ENCODE data around the gene PDE3B.
"Not testable (repeated sequence)": the region's sequence is repeated elsewhere in the genome, so short reads cannot be mapped to it uniquely, and the experiment has no call there.

The PDE3B gene

GRCh38 chr11:14698771-14699170 is 55.2 kb downstream of the PDE3B start:
- Mint-ChIP-seq H3K4me3 (no peak overlapping the region), H3K27ac (no peak overlapping the region), H3K4me1 (no peaks in the 10 kb centered on the region), H3K36me3 (ENCODE audit: low read depth) (peaks cover 11% of the 10 kb centered on the region), H3K9me3 (peaks cover 21% of the 10 kb centered on the region), H3K27me3 (ENCODE audit: low read depth) (no peaks in the 10 kb centered on the region)
- TF ChIP-seq, protein P1, sequence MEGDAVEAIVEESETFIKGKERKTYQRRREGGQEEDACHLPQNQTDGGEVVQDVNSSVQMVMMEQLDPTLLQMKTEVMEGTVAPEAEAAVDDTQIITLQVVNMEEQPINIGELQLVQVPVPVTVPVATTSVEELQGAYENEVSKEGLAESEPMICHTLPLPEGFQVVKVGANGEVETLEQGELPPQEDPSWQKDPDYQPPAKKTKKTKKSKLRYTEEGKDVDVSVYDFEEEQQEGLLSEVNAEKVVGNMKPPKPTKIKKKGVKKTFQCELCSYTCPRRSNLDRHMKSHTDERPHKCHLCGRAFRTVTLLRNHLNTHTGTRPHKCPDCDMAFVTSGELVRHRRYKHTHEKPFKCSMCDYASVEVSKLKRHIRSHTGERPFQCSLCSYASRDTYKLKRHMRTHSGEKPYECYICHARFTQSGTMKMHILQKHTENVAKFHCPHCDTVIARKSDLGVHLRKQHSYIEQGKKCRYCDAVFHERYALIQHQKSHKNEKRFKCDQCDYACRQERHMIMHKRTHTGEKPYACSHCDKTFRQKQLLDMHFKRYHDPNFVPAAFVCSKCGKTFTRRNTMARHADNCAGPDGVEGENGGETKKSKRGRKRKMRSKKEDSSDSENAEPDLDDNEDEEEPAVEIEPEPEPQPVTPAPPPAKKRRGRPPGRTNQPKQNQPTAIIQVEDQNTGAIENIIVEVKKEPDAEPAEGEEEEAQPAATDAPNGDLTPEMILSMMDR (IDR thresholded peaks at IDR 0.05; ENCODE audit: unreplicated experiment in 3 of 3) = no peak

DNA sequence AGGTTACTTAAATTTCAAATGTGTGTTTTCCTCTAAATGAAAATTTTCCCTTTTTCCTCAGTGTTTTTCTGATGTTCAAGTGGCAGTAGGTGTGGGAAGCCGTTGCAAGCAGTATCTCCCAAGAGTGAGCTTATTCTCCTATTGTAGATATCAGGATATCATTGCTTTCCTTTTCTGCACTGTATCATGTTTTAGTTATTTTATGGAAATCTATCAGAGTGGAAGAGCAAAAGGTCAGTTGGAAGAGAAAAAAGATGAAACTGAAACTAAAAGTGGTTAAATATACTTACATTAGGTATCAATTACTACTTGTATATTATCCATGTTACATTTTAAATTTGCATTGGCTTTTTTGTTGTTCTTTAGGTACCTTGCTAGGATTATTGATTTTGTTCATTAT is 57.0 kb downstream of the PDE3B start:
- no peak overlapping the region for H3K27ac Mint-ChIP-seq
- H3K4me1 Mint-ChIP-seq = no peaks in the 10 kb centered on the region
- H3K27me3 Mint-ChIP-seq (ENCODE audit: low read depth) = no peaks in the 10 kb centered on the region
- H3K9me3 Mint-ChIP-seq = peaks cover 25% of the 10 kb centered on the region
- H3K4me3 Mint-ChIP-seq = no peak overlapping the region
- TF ChIP-seq, protein P1 (IDR thresholded peaks at IDR 0.05; ENCODE audit: unreplicated experiment in 3 of 3) = no peak
- H3K36me3 Mint-ChIP-seq (ENCODE audit: low read depth) = peaks cover 12% of the 10 kb centered on the region

GRCh38 chr11:14702760-14703159 is 59.2 kb downstream of the PDE3B start:
- H3K9me3 Mint-ChIP-seq = peaks cover 25% of the 10 kb centered on the region
- no peaks in the 10 kb centered on the region for H3K4me1 Mint-ChIP-seq
- H3K27me3 Mint-ChIP-seq (ENCODE audit: low read depth) = no peaks in the 10 kb centered on the region
- TF ChIP-seq, protein P1 (IDR thresholded peaks at IDR 0.05; ENCODE audit: unreplicated experiment in 3 of 3) = no peak
- no peak overlapping the region for H3K4me3 Mint-ChIP-seq
- peaks cover 8% of the 10 kb centered on the region for H3K36me3 Mint-ChIP-seq (ENCODE audit: low read depth)
- H3K27ac Mint-ChIP-seq = no peak overlapping the region

GRCh38 chr11:14703731-14704130 is 60.1 kb downstream of the PDE3B start:
- TF ChIP-seq, protein P1 (IDR thresholded peaks at IDR 0.05; ENCODE audit: unreplicated experiment in 3 of 3) = no peak
- Mint-ChIP-seq H3K9me3 (peaks cover 30% of the 10 kb centered on the region), H3K4me3 (no peak overlapping the region), H3K27me3 (ENCODE audit: low read depth) (no peaks in the 10 kb centered on the region), H3K27ac (no peak overlapping the region), H3K36me3 (ENCODE audit: low read depth) (peaks cover 8% of the 10 kb centered on the region), H3K4me1 (no peaks in the 10 kb centered on the region)

GRCh38 chr11:14705067-14705466 is 61.5 kb downstream of the PDE3B start:
- Mint-ChIP-seq H3K4me1 (no peaks in the 10 kb centered on the region), H3K27ac (no peak overlapping the region), H3K9me3 (peaks cover 30% of the 10 kb centered on the region), H3K27me3 (ENCODE audit: low read depth) (no peaks in the 10 kb centered on the region), H3K36me3 (ENCODE audit: low read depth) (peaks cover 8% of the 10 kb centered on the region), H3K4me3 (no peak overlapping the region)
- TF ChIP-seq, protein P1 (IDR thresholded peaks at IDR 0.05; ENCODE audit: unreplicated experiment in 3 of 3) = no peak

DNA sequence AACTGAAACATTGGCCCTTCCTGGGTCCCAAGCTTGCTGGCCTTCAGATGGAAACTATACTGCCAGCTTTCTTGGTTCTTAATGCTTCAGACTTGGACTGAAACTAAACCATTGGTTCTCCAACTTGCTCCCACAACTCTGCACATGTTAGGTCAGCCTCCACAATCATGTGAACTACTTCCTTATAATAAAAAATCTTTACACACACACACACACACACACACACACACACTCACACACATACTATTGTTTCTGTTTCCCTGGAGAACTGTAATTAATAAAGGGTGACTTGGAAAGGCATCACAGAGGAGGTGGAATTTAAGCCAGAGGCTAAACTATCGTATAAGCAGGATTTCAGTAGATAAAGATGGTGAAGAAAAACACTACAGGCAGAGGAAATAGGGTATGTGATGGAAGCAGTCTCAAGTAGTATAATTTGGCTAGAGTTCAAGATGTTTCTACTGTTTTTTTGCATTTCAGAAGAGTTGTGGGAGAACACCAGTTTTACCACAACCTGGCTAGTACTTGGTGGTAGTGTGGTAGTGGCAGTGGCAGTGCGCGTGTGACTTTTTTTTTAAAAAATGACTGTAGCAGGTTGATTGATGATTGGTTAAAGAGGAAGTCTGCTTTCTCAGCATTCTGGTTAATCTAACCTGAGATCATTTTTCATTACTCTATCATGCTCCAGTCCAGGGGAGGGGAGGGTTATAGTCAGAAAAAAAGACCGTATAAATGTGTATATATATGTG is 70.1 kb downstream of the PDE3B start:
- no peak overlapping the region for H3K27ac Mint-ChIP-seq
- TF ChIP-seq, protein P1 (IDR thresholded peaks at IDR 0.05; ENCODE audit: unreplicated experiment in 3 of 3) = no peak
- H3K4me3 Mint-ChIP-seq = no peak overlapping the region

DNA sequence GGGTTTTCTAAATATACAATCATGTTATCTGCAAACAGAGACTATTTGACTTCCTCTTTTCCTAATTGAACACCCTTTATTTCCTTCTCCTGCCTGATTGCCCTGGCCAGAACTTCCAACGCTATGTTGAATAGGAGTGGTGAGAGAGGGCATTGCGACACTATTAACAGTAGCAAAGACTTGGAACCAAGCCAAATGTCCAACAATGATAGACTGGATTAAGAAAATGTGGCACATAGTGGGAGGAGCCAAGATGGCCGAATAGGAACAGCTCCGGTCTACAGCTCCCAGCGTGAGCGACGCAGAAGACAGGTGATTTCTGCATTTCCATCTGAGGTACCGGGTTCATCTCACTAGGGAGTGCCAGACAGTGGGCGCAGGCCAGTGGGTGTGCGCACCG is 72.1 kb downstream of the PDE3B start:
- H3K4me3 Mint-ChIP-seq = peak overlapping the region in 2 of 3 experiments; percentile 42 to 56
- H3K4me1 Mint-ChIP-seq; H3K36me3 Mint-ChIP-seq (ENCODE audit: low read depth); H3K27ac Mint-ChIP-seq; H3K27me3 Mint-ChIP-seq (ENCODE audit: low read depth); H3K9me3 Mint-ChIP-seq: not testable (repeated sequence)

More for the DNA sequence above, 70.1 kb downstream of the PDE3B start:
- Mint-ChIP-seq H3K36me3 (ENCODE audit: low read depth) (peaks cover 8% of the 10 kb centered on the region), H3K4me1 (no peaks in the 10 kb centered on the region), H3K27me3 (ENCODE audit: low read depth) (no peaks in the 10 kb centered on the region), H3K9me3 (peaks cover 9% of the 10 kb centered on the region)
